ENCODE measurements around the gene OPA1. TPM values are rescaled to one million over a fixed set of nuclear protein-coding genes. Genes with fewer than 3 reads are reported as not detected.

The OPA1 gene
- total and polyA plus RNA-seq, 7 donors = 20.4 to 58.7 (median 45.9) TPM

DNA sequence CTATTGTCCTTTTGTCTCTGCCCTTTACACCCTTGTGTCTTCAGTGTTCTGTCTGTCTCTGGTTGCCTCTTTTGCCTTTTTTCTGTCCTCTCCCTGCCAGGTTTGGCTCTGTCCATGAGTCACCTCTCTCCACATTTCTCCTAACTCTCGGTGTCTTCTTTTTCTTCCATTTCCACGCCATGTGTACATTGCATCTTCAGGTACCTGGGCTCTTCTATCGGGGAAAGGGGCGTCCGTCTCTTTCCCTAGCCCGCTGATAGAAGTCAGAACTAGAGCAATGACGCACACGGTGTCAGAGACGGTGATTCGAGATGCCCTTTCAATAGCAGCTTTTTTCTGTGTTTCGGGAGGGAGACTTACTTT lies 641 bp downstream of the OPA1 start:
- TF ChIP-seq CTCF (IDR thresholded peaks at IDR 0.05) (no peak), POLR2AphosphoS5 (IDR thresholded peaks at IDR 0.05) (no peak), POLR2A (IDR thresholded peaks at IDR 0.05) (no peak), EP300 (IDR thresholded peaks at IDR 0.05) (no peak)
- Histone ChIP-seq H3K4me1 (peaks cover 0 to 21% (median 20%) of the 10 kb centered on the region in 4 donors), H3K27me3 (no peaks in the 10 kb centered on the region), H3K27ac (peak overlapping the region; percentile 83 to 88 (median 86)), H3K9me3 (no peaks in the 10 kb centered on the region), H3K4me3 (peak overlapping the region; percentile 65 to 84 (median 72)), H3K36me3 (peaks cover 0 to 9% (median 0%) of the 10 kb centered on the region in 4 donors)
- intact Hi-C loops (cut with DNase I) = loop anchor here (5.0 kb wide), 2 partner anchors 676 to 761 kb away; partner anchors contain the start of gene MB21D2
- 0 to 1% methylated on average over 11 of the region's 11 CpGs for WGBS, 2 donors
- no peak for DNase-seq

- 63 to 79% methylated on average over 1 of the region's 1 CpG for WGBS, 2 donors
- Histone ChIP-seq H3K4me3 (no peak overlapping the region), H3K36me3 (peaks cover 0 to 9% (median 0%) of the 10 kb centered on the region in 4 donors), H3K27ac (no peak overlapping the region), H3K4me1 (peaks cover 0 to 21% (median 20%) of the 10 kb centered on the region in 4 donors), H3K9me3 (no peaks in the 10 kb centered on the region), H3K27me3 (no peaks in the 10 kb centered on the region)
- intact Hi-C loops (cut with DNase I) = loop anchor here (5.0 kb wide), 2 partner anchors 678 to 763 kb away; partner anchors contain the start of gene MB21D2
- TF ChIP-seq EP300 (IDR thresholded peaks at IDR 0.05) = no peak
- no peak for TF ChIP-seq POLR2A (IDR thresholded peaks at IDR 0.05)
- no peak for TF ChIP-seq POLR2AphosphoS5 (IDR thresholded peaks at IDR 0.05)
- no peak for TF ChIP-seq CTCF (IDR thresholded peaks at IDR 0.05)
- DNase-seq = no peak
Measured at GRCh38 chr3:193594946-193595689, 2.1 kb downstream of the OPA1 start.

- no peak overlapping the region for H3K27ac ChIP-seq
- intact Hi-C loops (cut with DNase I) = no loop called here
- peaks cover 0 to 9% (median 0%) of the 10 kb centered on the region in 4 donors for H3K36me3 ChIP-seq
- TF ChIP-seq POLR2AphosphoS5 (IDR thresholded peaks at IDR 0.05) (no peak), POLR2A (IDR thresholded peaks at IDR 0.05) (no peak), CTCF (IDR thresholded peaks at IDR 0.05) (no peak), EP300 (IDR thresholded peaks at IDR 0.05) (no peak)
- 97% methylated on average over 5 of the region's 5 CpGs for WGBS, 2 donors
- H3K27me3 ChIP-seq = no peaks in the 10 kb centered on the region
- H3K4me1 ChIP-seq = peaks cover 0 to 21% (median 20%) of the 10 kb centered on the region in 4 donors
- no peak for DNase-seq
- H3K9me3 ChIP-seq = no peaks in the 10 kb centered on the region
- no peak overlapping the region for H3K4me3 ChIP-seq
Measured at GRCh38 chr3:193595939-193596487, 3.0 kb downstream of the OPA1 start.

DNA sequence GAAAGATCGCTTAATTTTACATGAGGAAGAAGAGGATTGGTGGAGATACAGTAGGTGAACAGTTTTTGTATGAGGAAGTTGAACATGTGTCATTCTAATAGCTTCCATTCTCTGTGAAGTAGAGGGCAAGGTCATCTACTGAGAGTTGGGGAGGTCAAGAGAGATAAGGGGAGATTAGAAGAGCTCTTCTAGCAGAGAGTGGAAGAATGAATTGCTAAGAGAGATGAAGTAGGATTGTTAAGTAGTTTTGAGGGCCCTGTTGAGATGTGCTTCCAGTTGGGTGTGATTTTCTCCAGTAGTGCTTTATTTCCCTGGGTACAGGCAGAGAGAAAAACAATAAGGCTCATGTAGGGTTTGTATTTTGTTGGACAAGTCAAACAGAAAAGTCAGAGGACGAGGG lies 5.2 kb downstream of the OPA1 start:
- TF ChIP-seq CTCF (IDR thresholded peaks at IDR 0.05) (no peak), EP300 (IDR thresholded peaks at IDR 0.05) (no peak), POLR2AphosphoS5 (IDR thresholded peaks at IDR 0.05) (no peak), POLR2A (IDR thresholded peaks at IDR 0.05) (no peak)

More for the DNA sequence above, 5.2 kb downstream of the OPA1 start:
- H3K27me3 ChIP-seq = no peaks in the 10 kb centered on the region
- intact Hi-C loops (cut with DNase I) = no loop called here
- H3K4me1 ChIP-seq = peaks cover 0 to 21% (median 14%) of the 10 kb centered on the region in 4 donors
- H3K9me3 ChIP-seq = no peaks in the 10 kb centered on the region
- H3K36me3 ChIP-seq = peaks cover 0 to 9% (median 0%) of the 10 kb centered on the region in 4 donors
- no peak overlapping the region for H3K27ac ChIP-seq
- WGBS, 2 donors = 94 to 97% methylated on average over 2 of the region's 2 CpGs
- no peak overlapping the region for H3K4me3 ChIP-seq
- DNase-seq = no peak

Data from sigmoid colon (tissue), 7 donors.